Hair follicle dermal papilla cell (primary cell): ENCODE results near the gene H19. TPM values are rescaled to one million over a fixed set of nuclear protein-coding genes. Genes with fewer than 3 reads are reported as not detected.

Experiments
- small RNA-seq: library from RNA; depleted of rRNA; stranded (forward); fragments of <200 nt; gene quantifications from one replicate; pipeline ENCODE3, GENCODE V24; 2012
- total RNA-seq: library from RNA; depleted of rRNA; stranded (reverse); fragments of >200 nt; gene quantifications from 2 replicates; pipeline ENCODE4 v1.2.3, GENCODE V29; 2012

Gene H19
- total RNA-seq: 0.49 and 0.73 TPM in 2 replicates

DNA sequence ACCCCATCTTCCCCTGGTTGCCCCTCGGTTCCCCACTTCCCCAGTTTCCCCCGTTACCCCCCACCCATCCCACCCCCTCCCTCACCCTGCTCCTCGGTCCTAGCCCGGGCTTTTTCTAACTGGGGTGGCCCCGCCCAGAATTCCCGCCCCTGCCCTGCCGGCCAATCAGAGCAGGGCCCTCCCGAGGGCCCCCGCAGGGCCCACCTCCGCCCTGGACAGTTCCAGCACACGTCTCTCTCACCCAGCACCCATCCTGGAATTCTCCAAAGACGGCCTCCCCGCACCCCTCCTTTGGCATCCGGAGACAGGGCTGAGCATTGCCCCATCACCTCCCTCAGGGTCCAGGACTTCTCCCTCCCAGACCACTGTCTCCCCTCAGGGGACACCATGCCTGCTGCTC is at the start of gene H19:
Gene H19, minus strand, starts transcription at position 88 of the 400 bp plus-strand sequence.

DNA sequence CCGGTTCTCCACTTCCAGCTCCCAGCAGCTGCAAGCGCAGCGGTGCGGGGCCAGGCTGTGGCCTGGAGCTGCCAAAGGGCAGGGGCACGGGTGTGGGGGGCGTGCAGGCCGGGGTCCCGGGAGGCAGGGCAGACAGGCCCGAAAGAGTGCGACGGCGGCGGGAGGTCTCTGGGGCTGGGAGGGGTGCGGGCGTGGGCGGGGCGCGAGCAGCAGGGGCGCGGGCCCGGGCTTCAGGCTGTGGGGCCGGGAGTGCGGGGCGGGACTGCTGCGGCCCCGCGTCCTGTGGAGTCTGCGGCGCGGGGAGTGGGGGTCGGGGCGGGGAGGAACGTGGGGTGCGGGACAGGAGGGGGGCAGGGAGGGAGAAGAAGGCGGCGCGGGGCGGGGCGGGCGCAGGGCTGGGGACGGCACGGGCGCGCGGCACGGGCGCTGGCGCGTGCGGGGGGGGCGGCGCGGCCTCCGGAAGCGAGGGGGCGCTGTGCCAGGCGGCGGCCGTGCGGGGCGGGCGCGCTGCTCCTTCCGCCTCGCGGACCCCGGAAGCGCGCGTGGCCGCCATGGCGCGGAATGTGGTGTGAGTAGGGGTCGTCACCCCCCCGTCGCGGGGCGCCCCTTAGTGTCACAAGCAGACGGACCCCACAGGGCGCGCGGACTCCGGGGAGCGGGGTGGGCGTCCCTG is 50.7 kb downstream of the H19 start, which contains the start of gene MRPL23:
Gene MRPL23, plus strand, starts transcription at position 521 of the 673 bp plus-strand sequence. Its CDS starts 31 bp downstream, at position 552.

Small RNA genes lying within 50 kb of the gene (small RNA-seq; reads per million reads assigned to genes)
- gene RF01972 (not detected), gene RF01973 (not detected)

Other genes with a start within 250 kb of the H19 start
- 0.65 and 1.2 TPM in 2 replicates for gene IFITM10, start 247.2 kb downstream of the H19 start, total RNA-seq
- 143 and 148 TPM in 2 replicates for gene CTSD, start 233.9 kb downstream of the H19 start, total RNA-seq
- gene SYT8, start 162.9 kb downstream of the H19 start, total RNA-seq: 0.12 and 1.1 TPM in 2 replicates
- gene TNNI2, start 158.9 kb downstream of the H19 start, total RNA-seq: not detected in 2 replicates
- gene LSP1, start 144.8 kb downstream of the H19 start, total RNA-seq: 0.24 and 0.65 TPM in 2 replicates
- not detected in 2 replicates for gene PRR33, start 105.9 kb downstream of the H19 start, total RNA-seq
- gene TNNT3, start 78.1 kb downstream of the H19 start, total RNA-seq: not detected in 2 replicates
- 80.2 and 128 TPM in 2 replicates for gene MRPL23, start 50.5 kb downstream of the H19 start, total RNA-seq
- 0.85 and 1.9 TPM in 2 replicates for gene IGF2, start 141.5 kb upstream of the H19 start, total RNA-seq
- not detected in 2 replicates for gene INS, start 163.4 kb upstream of the H19 start, total RNA-seq
- 1.2 and 4.9 TPM in 2 replicates for gene TH, start 174.0 kb upstream of the H19 start, total RNA-seq